PC-3 (cell line): Measurements from ENCODE around the gene TMEM138.

ENCODE experiments used
- CTCF ChIP-seq: fragments of 300-600 bp; sonication (generic); conservative IDR thresholded peaks from 2 replicates; pipeline ENCODE4 v1.5.1; 2017; ENCODE audit warnings: antibody characterized with exemption, low read depth, mild to moderate bottlenecking, low read length
- EZH2 ChIP-seq: fragments of 300-600 bp; sonication (generic); IDR thresholded peaks from one replicate; pipeline ENCODE4 v1.6.1; 2017; ENCODE audit warnings: antibody characterized with exemption, mild to moderate bottlenecking, low read length; ENCODE audit not compliant: unreplicated experiment

DNA sequence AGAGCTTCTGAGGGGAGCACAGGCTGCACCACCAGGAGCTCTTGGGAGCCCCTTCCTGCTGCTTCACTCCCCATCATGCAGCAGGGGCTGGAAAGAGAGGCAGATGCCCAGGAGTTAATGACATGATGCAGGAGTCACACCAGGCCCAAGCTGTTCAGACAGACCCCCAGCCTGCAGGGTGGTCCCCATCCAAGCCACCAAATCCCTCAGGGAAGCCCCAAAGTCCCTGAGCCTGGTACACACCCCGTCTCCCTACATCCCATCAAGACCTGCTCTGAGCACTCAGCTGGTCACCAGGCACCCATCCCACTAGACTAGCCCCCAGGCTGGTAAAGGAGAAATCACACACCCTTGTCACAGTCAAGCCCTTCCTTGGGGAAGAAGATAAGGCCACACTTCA, 11.8 kb upstream of the TMEM138 start:
- no peak for TF ChIP-seq CTCF
- TF ChIP-seq EZH2: no peak
